Adrenal gland (tissue), 12 donors: ENCODE measurements around the gene UNC5C. TPM values are rescaled to one million over a fixed set of nuclear protein-coding genes. Genes with fewer than 3 reads are reported as not detected.
A peak's percentile ranks its signal among the peaks of the same experiment; 100 is the strongest.

Experiments
- DNase-seq, 7 donors: peaks; one replicate each; pipeline ENCODE4 v3.0.0-alpha.2; 2019 to 2020
- H3K27ac ChIP-seq, 5 donors: fragments of 200-600 bp; sonication (generic) in 4 of 5; 1 replicate in 3 of 5; 2 replicates in 2 of 5; pipeline versions ENCODE4 v1.5.1 to v1.8.0; 2016 to 2020; ENCODE audit warnings: mild to moderate bottlenecking in 1 of 5
- H3K27me3 ChIP-seq: fragments of 200-600 bp; 2 replicates; pipeline ENCODE4 v1.8.0; 2021
- H3K36me3 ChIP-seq, 2 donors: fragments of 200-600 bp; replicated peaks in 1 of 2; 1 replicate in 1 of 2; 2 replicates in 1 of 2; pipeline versions ENCODE4 v1.5.1 to v1.8.0; 2018 to 2022
- H3K4me1 ChIP-seq, 2 donors: fragments of 200-600 bp; replicated peaks in 1 of 2; 1 replicate in 1 of 2; 2 replicates in 1 of 2; pipeline versions ENCODE4 v1.5.1 to v1.8.0; 2018 to 2021
- H3K4me3 ChIP-seq, 4 donors: fragments of 200-600 bp; sonication (generic) in 3 of 4; one replicate each; pipeline ENCODE4 v1.5.1; 2016 to 2018
- H3K9me3 ChIP-seq, 3 donors: fragments of 200-600 bp; sonication (generic) in 1 of 3; replicated peaks in 1 of 3; 1 replicate in 2 of 3; 2 replicates in 1 of 3; pipeline versions ENCODE4 v1.5.1 to v1.8.0; 2016 to 2021
- CTCF ChIP-seq, 6 experiments: fragments of 450-650 bp in 4 of 6; fragments of 200-600 bp in 2 of 6; sonication (generic) in 1 of 6; IDR thresholded peaks; 1 replicate in 5 of 6; 2 replicates in 1 of 6; pipeline versions ENCODE4 v1.5.1 to v1.8.0; 2016 to 2021; ENCODE audit warnings: antibody characterized with exemption in 6 of 6, mild to moderate bottlenecking in 2 of 6, moderate library complexity in 1 of 6
- POLR2A ChIP-seq, 2 donors: fragments of 450-650 bp; IDR thresholded peaks; one replicate each; pipeline ENCODE4 v1.6.1; 2017; ENCODE audit warnings: antibody characterized with exemption in 2 of 2, mild to moderate bottlenecking in 2 of 2, moderate library complexity in 1 of 2
- WGBS, 4 donors: extraction: QIAGEN DNeasy Blood & Tissue Kit in 2 of 4; methylation state at CpG; one replicate each; pipeline versions ENCODE4 v1.1.5 to v1.1.7; 2013 to 2017; 5-methylcytosine and 5-hydroxymethylcytosine counted together
- intact Hi-C, 2 donors: fragments of 100-400 bp; cut with DNase I; formaldehyde crosslinking; loops; one replicate each; pipeline versions ENCODE4 v1.14.1 to v1.15.0; 2022 to 2023
- polyA plus RNA-seq, 3 donors: library from polyadenylated mRNA; stranded (reverse); fragments of 200-250 nt in 2 of 3; fragments of 350-450 nt in 1 of 3; fragmentation: Illumina TruSeq in 1 of 3; extraction: RNeasy Lipid Tissue Mini Kit (QIAGEN cat#74804) in 1 of 3; gene quantifications; one replicate each; pipeline ENCODE4 v1.2.3, GENCODE V29; 2013 to 2014
- total RNA-seq, 9 donors: library from RNA; depleted of rRNA in 4 of 9; stranded (reverse); fragments of >200 nt in 4 of 9; fragments of 120-200 nt in 1 of 9; fragmentation: NEBNext Ultra II Directional in 1 of 9; extraction: Animal tissue kit (Norgen Biotek cat#: 25700) in 1 of 9; gene quantifications; one replicate each; pipeline versions ENCODE4 v1.1.0 to v1.2.4, GENCODE V29; 2013 to 2023
- donor health status: healthy with polysubstance abuse.
- donor health status: Bipolar disorder and iron deficiency.
- donor health status: DM: yes; HTN: yes; CAD: no.
- donor health status: DM: no; HTN: no; CAD: no.
- donor health status: DM: no; HTN: no; CAD: no.
- donor health status: DM: yes; HTN: yes; CAD: no.

The UNC5C gene
- total and polyA plus RNA-seq, 12 donors = 4.7 to 33.5 (median 23.8) TPM

GRCh38 chr4:95572304-95572991, 23.7 kb upstream of the UNC5C start:
- intact Hi-C loops = no loop called here
- TF ChIP-seq CTCF (IDR thresholded peaks at IDR 0.05) (no peak), POLR2A (IDR thresholded peaks at IDR 0.05) (no peak)
- Histone ChIP-seq H3K36me3 (no peaks in the 10 kb centered on the region), H3K9me3 (peaks cover 0 to 3% (median 0%) of the 10 kb centered on the region in 3 donors), H3K27me3 (no peaks in the 10 kb centered on the region), H3K27ac (no peak overlapping the region), H3K4me3 (no peak overlapping the region), H3K4me1 (no peaks in the 10 kb centered on the region)
- peak in 6 of 7 donors; percentile 24 to 75 (median 64) for DNase-seq
- 53 to 66% (median 57%) methylated on average over 3 to 6 of the region's 6 CpGs for WGBS, 4 donors

GRCh38 chr4:95571577-95571976, 22.8 kb upstream of the UNC5C start:
- Histone ChIP-seq H3K9me3 (peaks cover 0 to 3% (median 0%) of the 10 kb centered on the region in 3 donors), H3K36me3 (no peaks in the 10 kb centered on the region), H3K4me3 (no peak overlapping the region), H3K27me3 (no peaks in the 10 kb centered on the region), H3K27ac (no peak overlapping the region), H3K4me1 (no peaks in the 10 kb centered on the region)
- intact Hi-C loops = no loop called here
- DNase-seq = no peak
- TF ChIP-seq POLR2A (IDR thresholded peaks at IDR 0.05) (no peak), CTCF (IDR thresholded peaks at IDR 0.05) (no peak)
- 93 to 100% (median 97%) methylated on average over 1 of the region's 1 CpG for WGBS, 4 donors

GRCh38 chr4:95563638-95564337, 15.0 kb upstream of the UNC5C start:
- Histone ChIP-seq H3K27ac (no peak overlapping the region), H3K4me1 (no peaks in the 10 kb centered on the region), H3K4me3 (no peak overlapping the region), H3K36me3 (no peaks in the 10 kb centered on the region), H3K27me3 (no peaks in the 10 kb centered on the region), H3K9me3 (no peaks in the 10 kb centered on the region)
- TF ChIP-seq CTCF (IDR thresholded peaks at IDR 0.05) (no peak), POLR2A (IDR thresholded peaks at IDR 0.05) (no peak)
- intact Hi-C loops = no loop called here
- DNase-seq = no peak
- WGBS, 4 donors = 82 to 95% (median 91%) methylated on average over 2 of the region's 2 CpGs

GRCh38 chr4:95560774-95561173, 12.0 kb upstream of the UNC5C start:
- Histone ChIP-seq H3K36me3 (no peaks in the 10 kb centered on the region), H3K27ac (no peak overlapping the region), H3K27me3 (no peaks in the 10 kb centered on the region), H3K9me3 (no peaks in the 10 kb centered on the region), H3K4me3 (no peak overlapping the region), H3K4me1 (no peaks in the 10 kb centered on the region)
- intact Hi-C loops = no loop called here
- WGBS, 4 donors = 57 to 82% (median 76%) methylated on average over 1 of the region's 1 CpG
- TF ChIP-seq CTCF (IDR thresholded peaks at IDR 0.05) (no peak), POLR2A (IDR thresholded peaks at IDR 0.05) (no peak)
- no peak for DNase-seq
